Fibroblast of mammary gland (primary cell): ENCODE results near the gene LTF.
"Not testable (repeated sequence)": the region's sequence is repeated elsewhere in the genome, so short reads cannot be mapped to it uniquely, and the experiment has no call there.

Experiments used
- DNase-seq: peaks from one replicate; pipeline ENCODE4 v3.0.0-alpha.2; 2010; ENCODE audit warnings: low read depth
- H3K4me3 ChIP-seq: 2 replicates; pipeline ENCODE4 v1.5.1; 2011; ENCODE audit warnings: low read depth, mild to moderate bottlenecking, low read length, moderate library complexity; ENCODE audit not compliant: control insufficient read depth
- CTCF ChIP-seq: conservative IDR thresholded peaks from 2 replicates; pipeline ENCODE4 v1.5.1; 2011; ENCODE audit warnings: low read depth, low read length, inconsistent platforms; ENCODE audit not compliant: control insufficient read depth, insufficient read depth

The LTF gene

DNA sequence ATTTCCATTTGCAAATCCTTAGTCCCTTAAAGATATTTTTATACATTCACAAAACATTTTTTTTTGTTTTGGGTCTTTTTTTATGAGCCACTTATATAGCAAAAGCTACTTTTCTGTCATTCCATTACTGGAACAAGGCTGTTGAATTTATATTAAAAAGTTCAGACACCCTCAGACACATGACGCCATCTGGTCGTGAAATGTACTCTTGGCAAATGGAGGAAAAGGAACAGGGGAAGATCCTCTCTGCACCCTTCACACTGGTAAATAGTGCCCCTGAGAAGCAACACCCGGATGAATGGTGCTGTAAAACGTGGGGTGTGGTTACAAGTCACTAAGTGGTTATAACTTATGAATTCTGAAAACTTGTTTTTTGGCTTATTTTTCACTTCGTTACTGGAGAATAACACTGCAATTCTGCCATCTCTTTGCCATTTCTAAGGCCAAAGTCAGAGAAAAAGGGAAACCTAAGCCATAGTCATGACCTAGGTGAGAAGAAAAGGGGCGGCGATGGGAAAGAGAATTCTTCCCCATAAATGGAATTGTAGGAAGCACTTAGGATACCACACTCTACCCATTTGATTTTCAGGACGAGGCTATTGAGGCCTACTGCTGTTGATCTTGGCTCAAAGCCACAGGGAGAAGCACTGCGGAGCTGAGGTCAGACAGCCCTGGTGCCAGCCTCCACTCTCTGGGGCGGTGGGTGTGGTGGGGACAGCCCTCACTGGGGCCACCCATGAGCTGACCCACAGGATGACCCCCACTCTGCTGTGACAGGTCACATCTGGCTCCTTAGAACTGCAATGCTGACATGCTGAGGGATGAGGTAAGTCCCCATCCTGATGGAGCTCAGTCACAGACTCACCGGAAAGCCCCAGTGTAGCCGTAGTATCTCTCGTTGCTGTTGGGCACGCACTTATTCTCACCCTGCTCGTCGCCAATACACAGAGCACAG, 21.9 kb downstream of the LTF start:
- no peak overlapping the region for H3K4me3 ChIP-seq
- peak; percentile 52 for TF ChIP-seq CTCF
- peak; percentile 52 for DNase-seq

GRCh38 chr3:46440531-46441294, 24.0 kb downstream of the LTF start:
- DNase-seq, result no peak
- TF ChIP-seq CTCF, result no peak

GRCh38 chr3:46438831-46439230, 25.9 kb downstream of the LTF start:
- TF ChIP-seq CTCF, result no peak
- H3K4me3 ChIP-seq, result no peak overlapping the region
- DNase-seq, result no peak

More at GRCh38 chr3:46440531-46441294, 24.0 kb downstream of the LTF start:
- H3K4me3 ChIP-seq, result no peak overlapping the region

DNA sequence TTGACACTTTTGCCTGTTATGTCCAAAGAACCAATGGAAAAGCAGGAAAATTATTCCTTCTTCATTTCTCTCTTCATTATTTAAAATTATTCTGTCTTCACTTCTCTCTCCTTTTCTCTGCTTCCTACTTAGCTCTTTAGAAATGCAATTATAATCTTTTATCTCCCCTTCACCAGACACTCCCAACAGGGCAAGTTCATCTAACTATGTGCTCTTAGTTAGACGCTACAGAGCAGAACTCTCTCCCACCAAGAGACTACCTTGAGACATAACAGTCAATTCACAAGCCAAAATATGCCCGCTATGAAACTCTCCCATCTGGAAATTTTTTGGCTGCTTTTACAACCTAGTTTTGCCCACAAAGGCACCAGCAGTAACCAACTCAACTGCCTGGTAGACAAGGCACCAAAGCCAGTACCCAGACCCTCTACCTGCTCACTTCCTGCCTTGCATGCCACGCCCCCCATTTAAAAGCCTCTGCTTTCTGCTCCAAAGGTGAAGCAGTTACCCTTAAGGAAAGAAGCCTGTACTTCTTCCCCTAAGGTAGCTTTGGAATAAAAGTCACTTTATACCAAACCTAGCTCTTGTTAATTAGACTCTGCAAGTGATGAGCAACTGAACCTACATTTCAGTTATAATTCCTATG, 29.5 kb downstream of the LTF start:
- no peak overlapping the region for H3K4me3 ChIP-seq
- no peak for TF ChIP-seq CTCF
- DNase-seq, result no peak

DNA sequence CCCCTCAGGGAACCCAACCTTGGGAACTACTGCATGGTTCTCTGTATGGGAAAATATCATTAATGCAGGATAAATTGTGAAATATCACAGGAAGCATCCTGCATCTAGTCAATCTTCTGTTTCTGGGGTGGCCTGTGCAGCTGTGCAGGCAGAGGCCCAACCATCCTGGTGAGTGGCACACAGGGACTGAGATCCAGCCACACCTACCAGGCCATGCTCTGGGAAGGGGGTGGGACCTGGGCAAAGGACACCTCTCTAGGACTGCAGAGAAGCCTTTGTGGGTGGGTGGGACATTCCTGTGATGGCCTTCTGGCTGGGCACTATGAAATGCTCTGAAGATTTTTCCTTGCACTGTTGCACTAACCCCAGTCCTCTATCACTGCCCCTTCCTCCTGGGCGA, 30.9 kb downstream of the LTF start:
- H3K4me3 ChIP-seq, result no peak overlapping the region
- TF ChIP-seq CTCF, result no peak
- no peak for DNase-seq

DNA sequence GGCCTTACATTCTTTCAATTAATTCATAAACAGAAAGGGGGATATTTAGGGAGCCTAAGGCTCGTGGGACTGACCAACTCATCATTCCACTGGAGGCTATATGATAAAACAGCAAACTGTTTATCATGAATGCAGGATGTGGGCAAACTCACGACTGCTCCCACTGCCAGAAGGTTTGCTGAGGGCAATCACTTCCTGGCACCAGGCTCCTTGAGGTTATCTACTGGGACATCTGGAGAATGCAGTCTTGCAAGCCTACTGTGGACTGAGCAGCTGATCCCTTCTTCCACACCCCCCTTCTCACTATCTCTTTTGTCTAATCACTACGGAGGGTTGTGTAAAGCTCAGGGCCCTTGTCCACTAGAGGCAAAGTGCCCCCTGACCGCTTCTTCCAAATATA, 31.6 kb downstream of the LTF start:
- not testable (repeated sequence) for H3K4me3 ChIP-seq, DNase-seq

GRCh38 chr3:46431905-46432304, 32.8 kb downstream of the LTF start:
- not testable (repeated sequence) for H3K4me3 ChIP-seq, DNase-seq

DNA sequence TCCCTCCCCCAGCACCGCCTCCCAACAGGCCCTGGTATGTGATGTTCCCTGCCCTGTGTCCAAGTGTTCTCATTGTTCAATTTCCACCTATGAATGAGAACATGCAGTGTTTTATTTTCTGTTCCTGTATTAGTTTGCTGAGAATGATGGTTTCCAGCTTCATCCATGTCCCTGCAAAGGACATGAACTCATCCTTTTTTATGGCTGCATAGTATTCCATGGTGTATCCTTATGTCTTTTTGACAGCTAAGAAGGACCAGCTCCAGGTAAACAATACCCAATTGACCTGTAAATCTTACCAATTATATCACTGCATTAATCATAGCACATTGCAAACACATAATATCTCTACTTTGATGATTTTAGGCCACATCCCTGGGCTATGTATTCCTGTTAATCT, 33.8 kb downstream of the LTF start:
- not testable (repeated sequence) for H3K4me3 ChIP-seq

More for the DNA sequence above, 33.8 kb downstream of the LTF start:
- DNase-seq, result not testable (repeated sequence)
